ENCODE results near the gene MTHFSD.
A peak's percentile ranks its signal among the peaks of the same experiment; 100 is the strongest.

MTHFSD gene

GRCh38 chr16:86580063-86580790 is 25.2 kb upstream of the MTHFSD start:
- peaks cover 89% of the 10 kb centered on the region for H3K4me1 ChIP-seq (ENCODE audit: control insufficient read depth, insufficient read depth, low read length)
- peak overlapping the region; percentile 98 for H3K9ac ChIP-seq (ENCODE audit: low read depth, low read length)

GRCh38 chr16:86579268-86580062 is 24.4 kb upstream of the MTHFSD start:
- H3K4me1 ChIP-seq (ENCODE audit: control insufficient read depth, insufficient read depth, low read length) = peaks cover 89% of the 10 kb centered on the region
- H3K36me3 ChIP-seq (ENCODE audit: insufficient read depth, low read length) = peaks cover 15% of the 10 kb centered on the region
- H3K9me3 ChIP-seq (replicated peaks; ENCODE audit: low read length) = no peaks in the 10 kb centered on the region
- peak overlapping the region; percentile 98 for H3K9ac ChIP-seq (ENCODE audit: low read depth, low read length)
- peak overlapping the region; percentile 90 for H3K4me2 ChIP-seq (ENCODE audit: low read length)
- peak overlapping the region; percentile 79 for H3K4me3 ChIP-seq (ENCODE audit: low read length)
- no peaks in the 10 kb centered on the region for H3K27me3 ChIP-seq (ENCODE audit: control insufficient read depth, insufficient read depth, low read length)

More at GRCh38 chr16:86580063-86580790, 25.2 kb upstream of the MTHFSD start:
- H3K36me3 ChIP-seq (ENCODE audit: insufficient read depth, low read length) = peaks cover 11% of the 10 kb centered on the region
- H3K27me3 ChIP-seq (ENCODE audit: control insufficient read depth, insufficient read depth, low read length) = no peaks in the 10 kb centered on the region
- no peaks in the 10 kb centered on the region for H3K9me3 ChIP-seq (replicated peaks; ENCODE audit: low read length)
- peak overlapping the region; percentile 90 for H3K4me2 ChIP-seq (ENCODE audit: low read length)
- H3K4me3 ChIP-seq (ENCODE audit: low read length) = peak overlapping the region; percentile 79

GRCh38 chr16:86578611-86579267 is 23.7 kb upstream of the MTHFSD start:
- peaks cover 22% of the 10 kb centered on the region for H3K36me3 ChIP-seq (ENCODE audit: insufficient read depth, low read length)
- H3K4me2 ChIP-seq (ENCODE audit: low read length) = peak overlapping the region; percentile 90
- H3K4me3 ChIP-seq (ENCODE audit: low read length) = peak overlapping the region; percentile 79
- H3K9ac ChIP-seq (ENCODE audit: low read depth, low read length) = peak overlapping the region; percentile 98
- no peaks in the 10 kb centered on the region for H3K27me3 ChIP-seq (ENCODE audit: control insufficient read depth, insufficient read depth, low read length)
- H3K4me1 ChIP-seq (ENCODE audit: control insufficient read depth, insufficient read depth, low read length) = peaks cover 89% of the 10 kb centered on the region
- no peaks in the 10 kb centered on the region for H3K9me3 ChIP-seq (replicated peaks; ENCODE audit: low read length)

GRCh38 chr16:86578061-86578599 is 23.1 kb upstream of the MTHFSD start, which contains the start of gene FOXL1:
TSS of gene FOXL1 (plus strand) at chr16:86578549. CDS start at chr16:86578724, 175 bp downstream.
- Histone ChIP-seq H3K9ac (ENCODE audit: low read depth, low read length) (peak within 1 kb of the TSS; percentile 98), H3K4me1 (ENCODE audit: control insufficient read depth, insufficient read depth, low read length) (peaks cover 89% of the 10 kb centered on the region), H3K36me3 (ENCODE audit: insufficient read depth, low read length) (peaks cover 27% of the 10 kb centered on the region), H3K27me3 (ENCODE audit: control insufficient read depth, insufficient read depth, low read length) (no peaks in the 10 kb centered on the region), H3K9me3 (replicated peaks; ENCODE audit: low read length) (no peaks in the 10 kb centered on the region), H3K4me3 (ENCODE audit: low read length) (peak within 1 kb of the TSS; percentile 79), H3K4me2 (ENCODE audit: low read length) (peak within 1 kb of the TSS; percentile 90)

- Histone ChIP-seq H3K9me3 (replicated peaks; ENCODE audit: low read length) (no peaks in the 10 kb centered on the region), H3K4me3 (ENCODE audit: low read length) (peak overlapping the region; percentile 79), H3K4me2 (ENCODE audit: low read length) (peak overlapping the region; percentile 90), H3K27me3 (ENCODE audit: control insufficient read depth, insufficient read depth, low read length) (no peaks in the 10 kb centered on the region), H3K36me3 (ENCODE audit: insufficient read depth, low read length) (peaks cover 34% of the 10 kb centered on the region), H3K9ac (ENCODE audit: low read depth, low read length) (peak overlapping the region; percentile 98), H3K4me1 (ENCODE audit: control insufficient read depth, insufficient read depth, low read length) (peaks cover 92% of the 10 kb centered on the region)
Measured at GRCh38 chr16:86577314-86577971, 22.4 kb upstream of the MTHFSD start.

- H3K9me3 ChIP-seq (replicated peaks; ENCODE audit: low read length) = no peaks in the 10 kb centered on the region
- peaks cover 93% of the 10 kb centered on the region for H3K4me1 ChIP-seq (ENCODE audit: control insufficient read depth, insufficient read depth, low read length)
- peak overlapping the region; percentile 98 for H3K9ac ChIP-seq (ENCODE audit: low read depth, low read length)
- H3K4me2 ChIP-seq (ENCODE audit: low read length) = peak overlapping the region; percentile 90
- H3K27me3 ChIP-seq (ENCODE audit: control insufficient read depth, insufficient read depth, low read length) = no peaks in the 10 kb centered on the region
- peak overlapping the region; percentile 79 for H3K4me3 ChIP-seq (ENCODE audit: low read length)
- peaks cover 41% of the 10 kb centered on the region for H3K36me3 ChIP-seq (ENCODE audit: insufficient read depth, low read length)
Measured at GRCh38 chr16:86576591-86577313, 21.7 kb upstream of the MTHFSD start.

- no peaks in the 10 kb centered on the region for H3K9me3 ChIP-seq (replicated peaks; ENCODE audit: low read length)
- H3K4me1 ChIP-seq (ENCODE audit: control insufficient read depth, insufficient read depth, low read length) = peaks cover 92% of the 10 kb centered on the region
- H3K9ac ChIP-seq (ENCODE audit: low read depth, low read length) = peak overlapping the region; percentile 98
- peak overlapping the region; percentile 90 for H3K4me2 ChIP-seq (ENCODE audit: low read length)
- no peaks in the 10 kb centered on the region for H3K27me3 ChIP-seq (ENCODE audit: control insufficient read depth, insufficient read depth, low read length)
- H3K4me3 ChIP-seq (ENCODE audit: low read length) = peak overlapping the region; percentile 79
- H3K36me3 ChIP-seq (ENCODE audit: insufficient read depth, low read length) = peaks cover 49% of the 10 kb centered on the region
Measured at GRCh38 chr16:86575754-86576557, 20.9 kb upstream of the MTHFSD start.

GRCh38 chr16:86575095-86575685 is 20.2 kb upstream of the MTHFSD start:
- peak overlapping the region; percentile 79 for H3K4me3 ChIP-seq (ENCODE audit: low read length)
- H3K4me1 ChIP-seq (ENCODE audit: control insufficient read depth, insufficient read depth, low read length) = peaks cover 84% of the 10 kb centered on the region
- peak overlapping the region; percentile 98 for H3K9ac ChIP-seq (ENCODE audit: low read depth, low read length)
- H3K27me3 ChIP-seq (ENCODE audit: control insufficient read depth, insufficient read depth, low read length) = no peaks in the 10 kb centered on the region
- H3K4me2 ChIP-seq (ENCODE audit: low read length) = peak overlapping the region; percentile 90
- peaks cover 56% of the 10 kb centered on the region for H3K36me3 ChIP-seq (ENCODE audit: insufficient read depth, low read length)
- H3K9me3 ChIP-seq (replicated peaks; ENCODE audit: low read length) = no peaks in the 10 kb centered on the region

GRCh38 chr16:86574646-86575045 is 19.6 kb upstream of the MTHFSD start:
- Histone ChIP-seq H3K4me2 (ENCODE audit: low read length) (peak overlapping the region; percentile 90), H3K36me3 (ENCODE audit: insufficient read depth, low read length) (peaks cover 57% of the 10 kb centered on the region), H3K27me3 (ENCODE audit: control insufficient read depth, insufficient read depth, low read length) (no peaks in the 10 kb centered on the region), H3K9ac (ENCODE audit: low read depth, low read length) (peak overlapping the region; percentile 98), H3K9me3 (replicated peaks; ENCODE audit: low read length) (no peaks in the 10 kb centered on the region), H3K4me1 (ENCODE audit: control insufficient read depth, insufficient read depth, low read length) (peaks cover 78% of the 10 kb centered on the region), H3K4me3 (ENCODE audit: low read length) (no peak overlapping the region)
